Liver (tissue), 9 donors: ENCODE measurements around the gene STMP1. TPM values are rescaled to one million over a fixed set of nuclear protein-coding genes. Genes with fewer than 3 reads are reported as not detected.

Source experiments
- DNase-seq: peaks from one replicate; pipeline ENCODE4 v3.0.0-alpha.2; 2017; ENCODE audit warnings: low spot score
- H3K27ac ChIP-seq, 2 donors: one replicate each; pipeline ENCODE4 v1.7.0; 2013; ENCODE audit warnings: inconsistent platforms in 2 of 2, low read length in 2 of 2, control low read depth in 1 of 2, low read depth in 1 of 2, mild to moderate bottlenecking in 1 of 2
- H3K27me3 ChIP-seq, 4 donors: one replicate each; pipeline versions ENCODE4 v1.6.1 to v1.7.0; 2013; ENCODE audit warnings: low read length in 3 of 4, inconsistent platforms in 1 of 4, mild to moderate bottlenecking in 1 of 4, moderate library complexity in 1 of 4; ENCODE audit not compliant: control insufficient read depth in 4 of 4, insufficient read depth in 4 of 4
- H3K36me3 ChIP-seq, 4 donors: one replicate each; pipeline versions ENCODE4 v1.6.1 to v1.7.0; 2013; ENCODE audit warnings: low read length in 3 of 4, mild to moderate bottlenecking in 3 of 4, low read depth in 1 of 4, moderate library complexity in 1 of 4; ENCODE audit not compliant: control insufficient read depth in 4 of 4, insufficient read depth in 3 of 4
- H3K4me1 ChIP-seq, 4 donors: one replicate each; pipeline versions ENCODE4 v1.6.1 to v1.7.0; 2013; ENCODE audit warnings: low read length in 3 of 4, mild to moderate bottlenecking in 3 of 4, moderate library complexity in 1 of 4; ENCODE audit not compliant: control insufficient read depth in 4 of 4, insufficient read depth in 4 of 4
- H3K4me3 ChIP-seq, 3 donors: one replicate each; pipeline versions ENCODE4 v1.6.1 to v1.7.0; 2013; ENCODE audit warnings: low read length in 3 of 3, control low read depth in 1 of 3, low read depth in 1 of 3, mild to moderate bottlenecking in 1 of 3
- H3K9ac ChIP-seq, 2 donors: one replicate each; pipeline ENCODE4 v1.7.0; 2013; ENCODE audit warnings: low read length in 2 of 2, mild to moderate bottlenecking in 2 of 2, moderate library complexity in 2 of 2, control low read depth in 1 of 2, low read depth in 1 of 2
- H3K9me3 ChIP-seq, 4 donors: one replicate each; pipeline versions ENCODE4 v1.6.1 to v1.7.0; 2013; ENCODE audit warnings: low read length in 3 of 4; ENCODE audit not compliant: control insufficient read depth in 4 of 4
- FOXA2 ChIP-seq: IDR thresholded peaks from 2 replicates; pipeline ENCODE4 v1.6.1; 2016; ENCODE audit warnings: antibody characterized with exemption
- GABPA ChIP-seq, 2 donors: IDR thresholded peaks in 1 of 2; conservative IDR thresholded peaks in 1 of 2; 2 replicates each; pipeline ENCODE4 v1.6.1; 2016; ENCODE audit warnings: antibody characterized with exemption in 2 of 2, mild to moderate bottlenecking in 1 of 2, moderate library complexity in 1 of 2
- HNF4A ChIP-seq, 2 donors: conservative IDR thresholded peaks; 2 replicates each; pipeline ENCODE4 v1.6.1; 2016; ENCODE audit warnings: antibody characterized with exemption in 2 of 2, mild to moderate bottlenecking in 2 of 2
- HNF4G ChIP-seq: IDR thresholded peaks from 2 replicates; pipeline ENCODE4 v1.6.1; 2016; ENCODE audit warnings: antibody characterized with exemption
- NR2F2 ChIP-seq: IDR thresholded peaks from 2 replicates; pipeline ENCODE4 v1.6.1; 2016; ENCODE audit warnings: antibody characterized with exemption
- RXRA ChIP-seq, 2 donors: IDR thresholded peaks; 2 replicates each; pipeline ENCODE4 v1.6.1; 2017 to 2018; ENCODE audit warnings: antibody characterized with exemption in 2 of 2, mild to moderate bottlenecking in 1 of 2
- WGBS: extraction: QIAGEN DNeasy Blood & Tissue Kit; methylation state at CpG from one replicate; pipeline ENCODE4 v1.1.7; 2013; 5-methylcytosine and 5-hydroxymethylcytosine counted together
- polyA plus RNA-seq, 2 donors: library from polyadenylated mRNA; stranded (reverse) in 1 of 2; unstranded in 1 of 2; fragments of 200-250 nt in 1 of 2; fragments of >200 nt in 1 of 2; fragmentation: Nextera tagmentation in 1 of 2; extraction: Ambion mirVana in 1 of 2; gene quantifications; one replicate each; pipeline versions ENCODE4 v1.2.1 to v1.2.3, GENCODE V29; 2013 to 2015
- total RNA-seq, 2 donors: library from RNA; depleted of rRNA; stranded (reverse); fragments of >200 nt; gene quantifications; one replicate each; pipeline ENCODE4 v1.2.3, GENCODE V29; 2014
- TF ChIP-seq, protein P1 (sequence below): IDR thresholded peaks from 2 replicates; pipeline ENCODE4 v1.6.1; 2016; ENCODE audit warnings: antibody characterized with exemption, mild to moderate bottlenecking
- TF ChIP-seq, protein P2 (sequence below): IDR thresholded peaks from 2 replicates; pipeline ENCODE4 v1.6.1; 2016; ENCODE audit warnings: antibody characterized with exemption
- donor health status: healthy.
- donor health status: healthy.
- donor health status: healthy.
- donor health status: healthy.
- donor health status: healthy.

Gene STMP1
- total and polyA plus RNA-seq, 4 donors: 6.8 to 30.7 (median 13.8) TPM

DNA sequence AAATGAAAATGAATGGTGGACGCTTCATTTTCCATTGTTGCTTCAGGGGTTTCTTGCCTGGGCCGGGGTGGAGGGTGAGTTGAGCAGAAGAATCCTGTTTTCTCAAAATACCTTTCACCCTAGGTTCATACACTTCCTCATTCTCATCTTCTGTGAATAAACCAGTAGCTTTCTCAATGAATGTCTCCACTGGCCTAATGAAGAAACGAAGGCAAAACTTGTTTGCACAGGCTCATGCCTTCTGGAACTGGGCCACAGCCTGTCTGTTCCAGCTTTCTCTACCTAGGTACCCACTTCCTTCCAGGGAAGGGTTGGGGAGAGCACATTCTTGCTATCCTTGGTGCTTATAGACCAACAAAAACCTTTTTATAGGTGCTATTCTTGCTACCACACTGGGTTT is 21.3 kb downstream of the STMP1 start:
- H3K27me3 ChIP-seq: no peaks in the 10 kb centered on the region
- H3K27ac ChIP-seq: no peak overlapping the region
- 95% methylated on average over 3 of the region's 3 CpGs for WGBS
- no peaks in the 10 kb centered on the region for H3K36me3 ChIP-seq
- TF ChIP-seq, protein P1, sequence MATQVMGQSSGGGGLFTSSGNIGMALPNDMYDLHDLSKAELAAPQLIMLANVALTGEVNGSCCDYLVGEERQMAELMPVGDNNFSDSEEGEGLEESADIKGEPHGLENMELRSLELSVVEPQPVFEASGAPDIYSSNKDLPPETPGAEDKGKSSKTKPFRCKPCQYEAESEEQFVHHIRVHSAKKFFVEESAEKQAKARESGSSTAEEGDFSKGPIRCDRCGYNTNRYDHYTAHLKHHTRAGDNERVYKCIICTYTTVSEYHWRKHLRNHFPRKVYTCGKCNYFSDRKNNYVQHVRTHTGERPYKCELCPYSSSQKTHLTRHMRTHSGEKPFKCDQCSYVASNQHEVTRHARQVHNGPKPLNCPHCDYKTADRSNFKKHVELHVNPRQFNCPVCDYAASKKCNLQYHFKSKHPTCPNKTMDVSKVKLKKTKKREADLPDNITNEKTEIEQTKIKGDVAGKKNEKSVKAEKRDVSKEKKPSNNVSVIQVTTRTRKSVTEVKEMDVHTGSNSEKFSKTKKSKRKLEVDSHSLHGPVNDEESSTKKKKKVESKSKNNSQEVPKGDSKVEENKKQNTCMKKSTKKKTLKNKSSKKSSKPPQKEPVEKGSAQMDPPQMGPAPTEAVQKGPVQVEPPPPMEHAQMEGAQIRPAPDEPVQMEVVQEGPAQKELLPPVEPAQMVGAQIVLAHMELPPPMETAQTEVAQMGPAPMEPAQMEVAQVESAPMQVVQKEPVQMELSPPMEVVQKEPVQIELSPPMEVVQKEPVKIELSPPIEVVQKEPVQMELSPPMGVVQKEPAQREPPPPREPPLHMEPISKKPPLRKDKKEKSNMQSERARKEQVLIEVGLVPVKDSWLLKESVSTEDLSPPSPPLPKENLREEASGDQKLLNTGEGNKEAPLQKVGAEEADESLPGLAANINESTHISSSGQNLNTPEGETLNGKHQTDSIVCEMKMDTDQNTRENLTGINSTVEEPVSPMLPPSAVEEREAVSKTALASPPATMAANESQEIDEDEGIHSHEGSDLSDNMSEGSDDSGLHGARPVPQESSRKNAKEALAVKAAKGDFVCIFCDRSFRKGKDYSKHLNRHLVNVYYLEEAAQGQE: no peak
- TF ChIP-seq GABPA (IDR thresholded peaks at IDR 0.05 in 1 of 2, conservative IDR thresholded peaks at IDR 0.05 in 1 of 2): no peak
- TF ChIP-seq, protein P2, sequence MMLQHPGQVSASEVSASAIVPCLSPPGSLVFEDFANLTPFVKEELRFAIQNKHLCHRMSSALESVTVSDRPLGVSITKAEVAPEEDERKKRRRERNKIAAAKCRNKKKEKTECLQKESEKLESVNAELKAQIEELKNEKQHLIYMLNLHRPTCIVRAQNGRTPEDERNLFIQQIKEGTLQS: no peak
- TF ChIP-seq FOXA2: no peak
- no peak for TF ChIP-seq HNF4G
- DNase-seq: no peak
- peaks cover 0 to 8% (median 6%) of the 10 kb centered on the region in 4 donors for H3K4me1 ChIP-seq
- no peak overlapping the region for H3K4me3 ChIP-seq
- no peak overlapping the region for H3K9ac ChIP-seq
- no peaks in the 10 kb centered on the region for H3K9me3 ChIP-seq

DNA sequence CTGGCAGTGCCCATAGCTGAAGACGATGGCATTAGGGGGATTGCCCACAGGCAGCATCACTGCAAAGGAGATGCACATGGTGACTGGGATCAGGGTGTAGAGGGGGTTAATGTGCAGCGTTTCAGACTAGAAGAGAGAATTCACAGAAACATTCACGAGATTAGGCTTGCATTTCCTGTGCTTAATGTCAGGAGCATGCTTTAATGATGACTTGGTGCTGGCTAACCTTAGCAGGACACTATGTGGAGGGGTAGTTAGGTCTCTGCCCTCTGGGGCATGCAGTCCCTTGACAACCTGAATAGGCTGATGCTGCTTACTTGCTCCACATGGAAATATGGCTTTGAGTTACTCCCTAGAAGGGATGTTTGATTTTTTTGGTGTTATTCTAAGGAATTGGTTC is 21.8 kb downstream of the STMP1 start:
- TF ChIP-seq RXRA (IDR thresholded peaks at IDR 0.05): peak; percentile 42 to 71
- TF ChIP-seq, protein P2: no peak
- Histone ChIP-seq H3K27me3 (no peaks in the 10 kb centered on the region), H3K9me3 (no peaks in the 10 kb centered on the region), H3K9ac (no peak overlapping the region), H3K4me1 (peaks cover 0 to 4% (median 1%) of the 10 kb centered on the region in 4 donors), H3K36me3 (no peaks in the 10 kb centered on the region), H3K27ac (no peak overlapping the region), H3K4me3 (no peak overlapping the region)
- no peak for DNase-seq
- WGBS: 76% methylated on average over 3 of the region's 3 CpGs

DNA sequence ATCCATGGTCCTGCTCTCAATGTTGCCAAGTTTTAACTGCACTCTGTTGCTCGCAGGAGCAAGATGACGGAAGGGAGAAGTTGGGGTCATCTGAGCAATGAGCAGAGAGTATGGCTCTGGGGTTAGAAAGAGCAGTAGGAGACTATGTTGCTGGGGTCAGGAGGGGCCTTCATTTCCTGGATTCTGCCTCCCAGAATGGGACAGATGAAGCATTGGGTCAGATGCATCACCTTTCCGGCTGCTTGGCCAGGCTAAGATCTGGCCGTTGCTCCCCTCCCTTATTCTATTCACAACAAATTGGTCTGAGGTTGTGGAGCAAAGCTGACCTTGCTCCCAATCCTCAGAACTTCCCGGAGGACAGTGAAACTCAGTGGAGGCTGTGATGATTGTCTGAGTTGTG is 22.4 kb downstream of the STMP1 start:
- Histone ChIP-seq H3K4me1 (peaks cover 0 to 4% (median 0%) of the 10 kb centered on the region in 4 donors), H3K9ac (no peak overlapping the region), H3K9me3 (no peaks in the 10 kb centered on the region), H3K4me3 (no peak overlapping the region), H3K27ac (no peak overlapping the region), H3K27me3 (no peaks in the 10 kb centered on the region), H3K36me3 (no peaks in the 10 kb centered on the region)
- TF ChIP-seq NR2F2 (peak; percentile 82), HNF4A (conservative IDR thresholded peaks at IDR 0.05) (no peak)
- DNase-seq: no peak
- 78% methylated on average over 5 of the region's 5 CpGs for WGBS
